Esophagus (tissue), 2 donors: Measurements from ENCODE around the gene KIAA1328. TPM values are rescaled to one million over a fixed set of nuclear protein-coding genes. Genes with fewer than 3 reads are reported as not detected.
"Not testable (repeated sequence)": the region's sequence is repeated elsewhere in the genome, so short reads cannot be mapped to it uniquely, and the experiment has no call there.

Experiments used
- H3K27ac ChIP-seq, 2 donors: one replicate each; pipeline ENCODE4 v1.5.1; 2013; ENCODE audit warnings: low read depth in 2 of 2, mild to moderate bottlenecking in 2 of 2, inconsistent platforms in 1 of 2, low read length in 1 of 2, moderate library complexity in 1 of 2
- H3K27me3 ChIP-seq, 2 donors: one replicate each; pipeline ENCODE4 v1.6.1; 2013; ENCODE audit warnings: low read length in 2 of 2, control low read depth in 1 of 2, mild to moderate bottlenecking in 1 of 2; ENCODE audit not compliant: insufficient read depth in 2 of 2, control insufficient read depth in 1 of 2
- H3K36me3 ChIP-seq, 2 donors: one replicate each; pipeline ENCODE4 v1.6.1; 2013; ENCODE audit warnings: low read length in 1 of 2; ENCODE audit not compliant: control insufficient read depth in 2 of 2, insufficient read depth in 2 of 2
- H3K4me1 ChIP-seq, 2 donors: one replicate each; pipeline ENCODE4 v1.6.1; 2013; ENCODE audit warnings: low read length in 1 of 2; ENCODE audit not compliant: control insufficient read depth in 2 of 2, insufficient read depth in 2 of 2
- H3K4me3 ChIP-seq, 2 donors: one replicate each; pipeline ENCODE4 v1.5.1; 2013; ENCODE audit warnings: low read length in 2 of 2, mild to moderate bottlenecking in 2 of 2, low read depth in 1 of 2, moderate library complexity in 1 of 2
- H3K9me3 ChIP-seq, 2 donors: one replicate each; pipeline ENCODE4 v1.6.1; 2013; ENCODE audit warnings: mild to moderate bottlenecking in 2 of 2, low read depth in 1 of 2, low read length in 1 of 2, moderate library complexity in 1 of 2; ENCODE audit not compliant: control insufficient read depth in 2 of 2, insufficient read depth in 1 of 2
- WGBS, 2 donors: extraction: QIAGEN DNeasy Blood & Tissue Kit; methylation state at CpG; one replicate each; pipeline ENCODE4 v1.1.7; 2013; 5-methylcytosine and 5-hydroxymethylcytosine counted together
- polyA plus RNA-seq, 2 donors: library from polyadenylated mRNA; stranded (reverse); fragments of 200-250 nt; gene quantifications; one replicate each; pipeline ENCODE4 v1.2.3, GENCODE V29; 2013
- donor health status: healthy with polysubstance abuse.
- donor health status: Bipolar disorder and iron deficiency.

KIAA1328 gene
- polyA plus RNA-seq, 2 donors, result 1.9 to 2.6 TPM

DNA sequence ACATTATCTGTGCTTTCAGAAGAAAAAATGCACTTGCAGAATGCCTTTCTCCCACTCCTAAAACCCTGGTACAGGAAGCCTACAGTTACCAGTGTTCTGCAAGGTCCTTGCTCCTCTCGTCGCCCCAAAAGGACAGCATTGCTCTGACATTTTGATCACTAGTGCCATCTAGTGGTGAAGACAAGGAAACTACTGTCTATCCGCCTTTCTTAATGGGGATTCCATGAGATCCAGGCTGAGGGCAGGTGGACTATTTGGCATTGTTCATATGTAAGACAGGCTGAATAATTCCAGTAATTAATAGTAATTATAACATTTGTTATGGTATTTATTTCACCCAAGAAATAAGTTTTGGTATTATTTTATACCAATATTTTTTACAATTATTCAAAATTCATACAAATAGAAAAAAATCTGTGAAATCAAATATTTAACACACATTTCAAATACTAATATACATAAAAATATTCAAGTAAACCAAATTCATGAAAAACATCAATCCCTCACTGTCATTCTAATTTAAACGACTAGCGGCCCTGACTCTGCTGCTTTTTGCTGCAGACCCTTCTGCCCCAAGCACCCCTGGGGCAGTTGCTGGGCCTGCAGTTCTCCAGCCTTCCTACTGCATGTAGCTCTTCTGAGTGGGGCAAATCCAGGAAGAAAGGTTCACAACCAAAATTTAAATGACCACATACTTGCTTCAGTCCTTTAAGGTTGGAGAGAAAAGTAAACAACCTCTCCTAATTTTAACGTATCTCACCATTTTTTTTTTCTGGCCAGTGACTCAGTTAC is 19.1 kb upstream of the KIAA1328 start:
- H3K4me3 ChIP-seq, result no peak overlapping the region
- 43 to 44% methylated on average over 6 of the region's 6 CpGs for WGBS, 2 donors
- H3K4me1 ChIP-seq, result peaks cover 0 to 3% of the 10 kb centered on the region in 2 donors
- no peaks in the 10 kb centered on the region for H3K27me3 ChIP-seq
- peaks cover 3 to 7% of the 10 kb centered on the region in 2 donors for H3K36me3 ChIP-seq
- no peak overlapping the region for H3K27ac ChIP-seq
- no peaks in the 10 kb centered on the region for H3K9me3 ChIP-seq

GRCh38 chr18:36811430-36811829 is 17.5 kb upstream of the KIAA1328 start:
- H3K4me3 ChIP-seq, result no peak overlapping the region
- H3K36me3 ChIP-seq, result peaks cover 3% of the 10 kb centered on the region in 2 donors
- no peaks in the 10 kb centered on the region for H3K9me3 ChIP-seq
- peaks cover 2 to 3% of the 10 kb centered on the region in 2 donors for H3K4me1 ChIP-seq
- no peaks in the 10 kb centered on the region for H3K27me3 ChIP-seq
- no peak overlapping the region for H3K27ac ChIP-seq
- 69 to 74% methylated on average over 3 of the region's 3 CpGs for WGBS, 2 donors

GRCh38 chr18:36811955-36812354 is 17.0 kb upstream of the KIAA1328 start:
- no peak overlapping the region for H3K27ac ChIP-seq
- H3K9me3 ChIP-seq, result no peaks in the 10 kb centered on the region
- H3K4me1 ChIP-seq, result peaks cover 2 to 3% of the 10 kb centered on the region in 2 donors
- no peak overlapping the region for H3K4me3 ChIP-seq
- H3K27me3 ChIP-seq, result no peaks in the 10 kb centered on the region
- H3K36me3 ChIP-seq, result peaks cover under 1 to 4% of the 10 kb centered on the region in 2 donors

GRCh38 chr18:36812678-36813077 is 16.2 kb upstream of the KIAA1328 start:
- H3K27me3 ChIP-seq, result no peaks in the 10 kb centered on the region
- H3K27ac ChIP-seq, result no peak overlapping the region
- H3K36me3 ChIP-seq, result peaks cover 0 to 7% of the 10 kb centered on the region in 2 donors
- peaks cover 2 to 3% of the 10 kb centered on the region in 2 donors for H3K4me1 ChIP-seq
- no peak overlapping the region for H3K4me3 ChIP-seq
- WGBS, 2 donors, result 69 to 78% methylated on average over 3 of the region's 3 CpGs
- H3K9me3 ChIP-seq, result no peaks in the 10 kb centered on the region

DNA sequence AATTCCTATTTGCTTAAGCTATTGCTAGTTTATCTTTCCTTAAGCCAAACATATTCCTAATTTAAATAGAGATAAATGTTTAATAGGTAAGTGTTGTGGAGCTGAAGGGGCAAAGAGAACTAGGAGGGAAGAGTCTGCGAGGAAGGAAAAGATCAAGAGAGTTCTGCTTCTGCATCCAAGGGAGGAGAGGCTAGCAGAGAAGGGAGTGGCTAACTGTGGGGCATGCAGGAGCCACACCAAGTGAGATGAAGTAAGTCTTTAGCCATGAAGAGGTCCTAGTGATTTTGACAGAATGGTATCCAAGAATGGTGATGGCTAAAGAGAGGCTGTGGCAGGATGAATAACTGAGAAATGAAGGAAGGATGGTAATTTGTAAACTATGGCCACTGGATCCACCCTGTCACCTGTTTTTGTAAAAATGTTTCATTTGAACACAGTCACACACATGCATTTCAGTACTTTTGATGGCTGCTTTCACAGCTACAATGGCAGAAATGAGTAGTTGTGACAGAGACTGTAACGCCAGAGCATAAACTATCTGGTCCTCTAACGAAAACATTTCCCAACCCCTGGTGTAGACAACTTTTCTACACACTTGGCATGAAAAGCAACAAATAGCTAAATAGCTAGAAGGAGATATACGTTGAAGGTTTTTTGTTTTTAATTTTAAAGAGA is 15.7 kb upstream of the KIAA1328 start:
- Histone ChIP-seq H3K36me3 (peaks cover 0 to 7% of the 10 kb centered on the region in 2 donors), H3K27ac (no peak overlapping the region), H3K27me3 (no peaks in the 10 kb centered on the region), H3K9me3 (no peaks in the 10 kb centered on the region), H3K4me3 (no peak overlapping the region), H3K4me1 (peaks cover 2 to 3% of the 10 kb centered on the region in 2 donors)
- 76 to 84% methylated on average over 4 of the region's 4 CpGs for WGBS, 2 donors

- H3K36me3 ChIP-seq, result peaks cover 0 to 9% of the 10 kb centered on the region in 2 donors
- no peaks in the 10 kb centered on the region for H3K27me3 ChIP-seq
- H3K4me3 ChIP-seq, result no peak overlapping the region
- H3K9me3 ChIP-seq, result no peaks in the 10 kb centered on the region
- H3K4me1 ChIP-seq, result peaks cover 2 to 3% of the 10 kb centered on the region in 2 donors
- WGBS, 2 donors, result 81 to 86% methylated on average over 3 of the region's 3 CpGs
- H3K27ac ChIP-seq, result no peak overlapping the region
Measured at GRCh38 chr18:36813824-36814223, 15.1 kb upstream of the KIAA1328 start.

- H3K4me1 ChIP-seq, result peaks cover 2 to 3% of the 10 kb centered on the region in 2 donors
- H3K27me3 ChIP-seq, result no peaks in the 10 kb centered on the region
- H3K36me3 ChIP-seq, result peaks cover 0 to 9% of the 10 kb centered on the region in 2 donors
- 26 to 76% methylated on average over 1 of the region's 1 CpG for WGBS, 2 donors
- H3K27ac ChIP-seq, result no peak overlapping the region
- no peaks in the 10 kb centered on the region for H3K9me3 ChIP-seq
- no peak overlapping the region for H3K4me3 ChIP-seq
Measured at GRCh38 chr18:36814994-36815393, 13.9 kb upstream of the KIAA1328 start.

DNA sequence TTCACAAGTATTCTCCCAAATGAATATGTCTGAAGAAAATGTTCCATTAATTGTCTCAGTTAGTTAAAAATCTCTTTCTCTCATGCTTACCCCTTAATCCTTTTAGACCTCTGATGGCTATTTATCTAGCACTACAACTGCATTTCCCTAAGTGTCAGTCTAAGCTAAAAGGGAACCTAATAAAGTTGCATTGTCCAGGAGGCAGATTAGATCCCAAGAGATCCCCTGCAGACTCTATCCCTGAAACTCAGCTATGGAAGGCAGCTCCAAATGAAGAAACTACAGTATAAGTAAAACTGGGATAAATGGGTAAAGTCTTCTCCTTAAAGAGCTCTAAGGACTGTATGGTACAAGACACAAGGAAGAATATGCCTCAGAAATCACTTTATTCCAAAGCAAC is 12.8 kb upstream of the KIAA1328 start:
- not testable (repeated sequence) for H3K4me1 ChIP-seq, H3K27ac ChIP-seq, H3K27me3 ChIP-seq, H3K9me3 ChIP-seq, H3K4me3 ChIP-seq, H3K36me3 ChIP-seq

DNA sequence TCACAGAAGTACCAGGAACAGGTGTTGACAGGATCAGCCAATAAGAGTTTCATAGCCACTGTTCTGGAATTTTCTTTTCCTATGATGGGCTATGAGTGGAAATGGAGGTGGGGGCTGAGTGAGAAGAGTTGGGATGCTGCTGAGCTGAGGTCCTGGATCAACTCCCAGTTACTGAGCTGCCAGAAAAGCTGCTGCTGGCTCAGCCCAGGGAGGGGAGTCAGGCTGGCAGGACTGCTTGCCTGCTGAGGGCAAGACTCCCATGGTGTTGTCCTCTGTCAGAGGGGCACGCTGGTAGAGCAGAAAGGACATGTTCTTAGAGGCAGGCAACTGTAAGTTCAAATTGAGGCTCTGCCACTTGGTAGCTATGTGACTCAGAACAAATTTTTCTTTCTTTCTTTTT is 11.9 kb upstream of the KIAA1328 start:
- no peak overlapping the region for H3K27ac ChIP-seq
- 90 to 100% methylated on average over 1 of the region's 1 CpG for WGBS, 2 donors
- H3K9me3 ChIP-seq, result no peaks in the 10 kb centered on the region
- peaks cover 0 to 2% of the 10 kb centered on the region in 2 donors for H3K4me1 ChIP-seq
- peaks cover 0 to 9% of the 10 kb centered on the region in 2 donors for H3K36me3 ChIP-seq
- H3K4me3 ChIP-seq, result no peak overlapping the region
- H3K27me3 ChIP-seq, result no peaks in the 10 kb centered on the region
